Measurements from ENCODE around the gene EXOC6B.

Gene EXOC6B

DNA sequence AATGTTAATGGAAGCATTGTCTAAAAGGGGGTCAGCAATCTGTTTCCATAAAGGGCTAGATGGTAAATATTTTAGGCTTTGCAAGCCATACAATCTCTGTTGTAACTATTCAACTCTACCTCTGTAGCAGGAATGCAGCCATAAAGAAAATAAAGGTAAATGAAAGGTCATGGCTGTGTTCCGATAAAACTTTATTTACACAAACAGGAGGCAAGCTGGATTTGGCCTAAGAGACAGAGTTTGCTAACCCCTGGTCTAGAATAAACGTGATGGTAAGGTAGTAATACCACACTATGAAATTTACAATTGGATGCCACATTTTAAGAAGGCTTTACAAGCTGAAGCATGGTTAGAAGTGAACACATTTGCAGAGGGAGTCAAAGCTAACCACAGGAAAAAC lies 91.4 kb downstream of the EXOC6B start:
- TF ChIP-seq TCF12 (IDR thresholded peaks at IDR 0.05; ENCODE audit: low read depth) (no peak), FOXM1 (IDR thresholded peaks at IDR 0.05; ENCODE audit: borderline replicate concordance, low read depth) (no peak), CEBPB (IDR thresholded peaks at IDR 0.05) (no peak), EGR1 (IDR thresholded peaks at IDR 0.05) (no peak), TAF1 (IDR thresholded peaks at IDR 0.05; ENCODE audit: low read depth) (no peak), RAD21 (IDR thresholded peaks at IDR 0.05; ENCODE audit: low read depth) (no peak), ZBTB7A (IDR thresholded peaks at IDR 0.05; ENCODE audit: low read depth) (no peak), CREB1 (IDR thresholded peaks at IDR 0.05; ENCODE audit: low read depth) (no peak), NFIC (IDR thresholded peaks at IDR 0.05) (no peak), YY1 (IDR thresholded peaks at IDR 0.05; ENCODE audit: low read depth) (no peak), TEAD4 (IDR thresholded peaks at IDR 0.05) (no peak)
- TF ChIP-seq, protein P1, sequence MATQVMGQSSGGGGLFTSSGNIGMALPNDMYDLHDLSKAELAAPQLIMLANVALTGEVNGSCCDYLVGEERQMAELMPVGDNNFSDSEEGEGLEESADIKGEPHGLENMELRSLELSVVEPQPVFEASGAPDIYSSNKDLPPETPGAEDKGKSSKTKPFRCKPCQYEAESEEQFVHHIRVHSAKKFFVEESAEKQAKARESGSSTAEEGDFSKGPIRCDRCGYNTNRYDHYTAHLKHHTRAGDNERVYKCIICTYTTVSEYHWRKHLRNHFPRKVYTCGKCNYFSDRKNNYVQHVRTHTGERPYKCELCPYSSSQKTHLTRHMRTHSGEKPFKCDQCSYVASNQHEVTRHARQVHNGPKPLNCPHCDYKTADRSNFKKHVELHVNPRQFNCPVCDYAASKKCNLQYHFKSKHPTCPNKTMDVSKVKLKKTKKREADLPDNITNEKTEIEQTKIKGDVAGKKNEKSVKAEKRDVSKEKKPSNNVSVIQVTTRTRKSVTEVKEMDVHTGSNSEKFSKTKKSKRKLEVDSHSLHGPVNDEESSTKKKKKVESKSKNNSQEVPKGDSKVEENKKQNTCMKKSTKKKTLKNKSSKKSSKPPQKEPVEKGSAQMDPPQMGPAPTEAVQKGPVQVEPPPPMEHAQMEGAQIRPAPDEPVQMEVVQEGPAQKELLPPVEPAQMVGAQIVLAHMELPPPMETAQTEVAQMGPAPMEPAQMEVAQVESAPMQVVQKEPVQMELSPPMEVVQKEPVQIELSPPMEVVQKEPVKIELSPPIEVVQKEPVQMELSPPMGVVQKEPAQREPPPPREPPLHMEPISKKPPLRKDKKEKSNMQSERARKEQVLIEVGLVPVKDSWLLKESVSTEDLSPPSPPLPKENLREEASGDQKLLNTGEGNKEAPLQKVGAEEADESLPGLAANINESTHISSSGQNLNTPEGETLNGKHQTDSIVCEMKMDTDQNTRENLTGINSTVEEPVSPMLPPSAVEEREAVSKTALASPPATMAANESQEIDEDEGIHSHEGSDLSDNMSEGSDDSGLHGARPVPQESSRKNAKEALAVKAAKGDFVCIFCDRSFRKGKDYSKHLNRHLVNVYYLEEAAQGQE (IDR thresholded peaks at IDR 0.05; ENCODE audit: low read depth): no peak

DNA sequence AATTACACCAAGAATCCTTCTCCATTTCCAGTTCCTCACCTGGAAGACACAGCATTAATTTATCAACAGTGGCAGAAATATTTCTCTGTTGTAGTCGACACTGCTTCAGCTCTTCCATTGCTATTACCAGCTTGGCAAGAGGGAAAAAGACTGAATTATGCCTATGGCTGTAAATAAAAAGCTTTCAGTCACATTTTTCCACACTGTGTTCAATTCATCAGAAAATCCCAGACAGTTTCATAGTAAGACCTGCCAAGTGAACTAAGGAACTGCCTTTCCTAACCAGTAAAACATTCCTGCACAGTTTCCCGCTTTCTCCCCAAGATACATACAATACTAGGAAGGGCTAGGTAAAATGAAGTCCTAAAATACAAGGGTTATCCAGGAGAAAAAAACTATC lies 94.7 kb downstream of the EXOC6B start:
- TF ChIP-seq EGR1 (IDR thresholded peaks at IDR 0.05): no peak
- no peak for TF ChIP-seq CEBPB (IDR thresholded peaks at IDR 0.05)
- no peak for TF ChIP-seq TEAD4 (IDR thresholded peaks at IDR 0.05)
- no peak for TF ChIP-seq YY1 (IDR thresholded peaks at IDR 0.05; ENCODE audit: low read depth)
- TF ChIP-seq, protein P1 (IDR thresholded peaks at IDR 0.05; ENCODE audit: low read depth): no peak
- no peak for TF ChIP-seq FOXM1 (IDR thresholded peaks at IDR 0.05; ENCODE audit: borderline replicate concordance, low read depth)
- no peak for TF ChIP-seq ZBTB7A (IDR thresholded peaks at IDR 0.05; ENCODE audit: low read depth)
- TF ChIP-seq EP300 (IDR thresholded peaks at IDR 0.05; ENCODE audit: borderline replicate concordance): no peak
- TF ChIP-seq, protein P2, sequence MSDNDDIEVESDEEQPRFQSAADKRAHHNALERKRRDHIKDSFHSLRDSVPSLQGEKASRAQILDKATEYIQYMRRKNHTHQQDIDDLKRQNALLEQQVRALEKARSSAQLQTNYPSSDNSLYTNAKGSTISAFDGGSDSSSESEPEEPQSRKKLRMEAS (IDR thresholded peaks at IDR 0.05): no peak
- no peak for TF ChIP-seq RAD21 (IDR thresholded peaks at IDR 0.05; ENCODE audit: low read depth)

DNA sequence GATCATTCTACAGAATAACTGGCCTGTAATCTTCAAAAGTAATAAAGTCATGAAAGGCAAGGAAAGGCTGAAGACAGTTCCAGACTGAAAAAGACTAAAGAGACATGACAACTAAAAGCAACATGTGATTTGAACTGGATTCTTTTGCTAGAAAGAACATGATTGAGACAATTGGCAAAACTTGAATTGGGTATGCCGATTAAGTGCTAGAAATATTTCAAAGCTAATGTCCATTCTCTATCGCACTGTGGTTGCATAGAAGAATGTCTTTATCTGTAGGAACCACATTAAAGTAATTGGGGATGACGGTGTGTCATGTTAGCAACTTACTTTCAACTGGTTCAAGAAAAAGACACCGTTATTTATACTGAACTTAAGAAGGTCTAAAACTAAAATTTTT lies 98.5 kb downstream of the EXOC6B start:
- TF ChIP-seq, protein P2 (IDR thresholded peaks at IDR 0.05): no peak
- TF ChIP-seq YY1 (IDR thresholded peaks at IDR 0.05; ENCODE audit: low read depth): no peak
- no peak for TF ChIP-seq CREB1 (IDR thresholded peaks at IDR 0.05; ENCODE audit: low read depth)
- TF ChIP-seq, protein P3, sequence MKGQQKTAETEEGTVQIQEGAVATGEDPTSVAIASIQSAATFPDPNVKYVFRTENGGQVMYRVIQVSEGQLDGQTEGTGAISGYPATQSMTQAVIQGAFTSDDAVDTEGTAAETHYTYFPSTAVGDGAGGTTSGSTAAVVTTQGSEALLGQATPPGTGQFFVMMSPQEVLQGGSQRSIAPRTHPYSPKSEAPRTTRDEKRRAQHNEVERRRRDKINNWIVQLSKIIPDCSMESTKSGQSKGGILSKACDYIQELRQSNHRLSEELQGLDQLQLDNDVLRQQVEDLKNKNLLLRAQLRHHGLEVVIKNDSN (IDR thresholded peaks at IDR 0.05): no peak
- TF ChIP-seq CEBPB (IDR thresholded peaks at IDR 0.05): no peak
- no peak for TF ChIP-seq TAF1 (IDR thresholded peaks at IDR 0.05; ENCODE audit: low read depth)

DNA sequence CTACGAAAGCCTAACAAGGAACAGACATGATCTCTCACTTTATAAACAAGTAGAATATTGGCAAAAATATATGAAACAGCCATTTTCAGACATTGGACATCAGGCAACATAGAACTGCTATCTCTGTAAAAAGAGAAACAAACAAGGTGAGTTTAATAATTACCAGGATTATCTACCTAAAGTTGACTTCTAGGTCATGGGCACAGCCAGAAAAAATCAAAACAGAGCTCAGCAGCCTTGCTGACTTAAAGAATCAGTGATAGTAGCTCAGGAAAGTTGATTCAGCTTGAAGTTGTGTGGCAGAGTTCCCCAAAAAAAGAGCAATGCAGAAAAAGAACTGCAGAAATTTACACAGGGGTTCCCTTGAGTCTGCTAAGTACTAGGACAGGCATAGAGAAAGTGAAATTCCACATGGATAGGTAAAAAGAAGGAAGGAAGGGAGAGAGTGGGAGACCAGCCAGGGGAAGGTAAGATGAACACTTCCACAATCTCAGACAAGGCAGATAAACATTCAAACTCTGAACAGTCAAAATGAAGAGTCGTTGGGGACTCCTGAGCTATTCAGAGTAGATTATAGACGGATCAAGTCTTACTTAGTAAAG lies 102.0 kb downstream of the EXOC6B start:
- no peak for TF ChIP-seq TEAD4 (IDR thresholded peaks at IDR 0.05)
- no peak for TF ChIP-seq EGR1 (IDR thresholded peaks at IDR 0.05)
- TF ChIP-seq, protein P2 (IDR thresholded peaks at IDR 0.05): no peak
- TF ChIP-seq FOXM1 (IDR thresholded peaks at IDR 0.05; ENCODE audit: borderline replicate concordance, low read depth): no peak
- TF ChIP-seq, protein P3 (IDR thresholded peaks at IDR 0.05): no peak
- TF ChIP-seq EP300 (IDR thresholded peaks at IDR 0.05; ENCODE audit: borderline replicate concordance): no peak
- TF ChIP-seq CEBPB (IDR thresholded peaks at IDR 0.05): no peak
- no peak for TF ChIP-seq ZBTB7A (IDR thresholded peaks at IDR 0.05; ENCODE audit: low read depth)
- TF ChIP-seq YY1 (IDR thresholded peaks at IDR 0.05; ENCODE audit: low read depth): no peak

DNA sequence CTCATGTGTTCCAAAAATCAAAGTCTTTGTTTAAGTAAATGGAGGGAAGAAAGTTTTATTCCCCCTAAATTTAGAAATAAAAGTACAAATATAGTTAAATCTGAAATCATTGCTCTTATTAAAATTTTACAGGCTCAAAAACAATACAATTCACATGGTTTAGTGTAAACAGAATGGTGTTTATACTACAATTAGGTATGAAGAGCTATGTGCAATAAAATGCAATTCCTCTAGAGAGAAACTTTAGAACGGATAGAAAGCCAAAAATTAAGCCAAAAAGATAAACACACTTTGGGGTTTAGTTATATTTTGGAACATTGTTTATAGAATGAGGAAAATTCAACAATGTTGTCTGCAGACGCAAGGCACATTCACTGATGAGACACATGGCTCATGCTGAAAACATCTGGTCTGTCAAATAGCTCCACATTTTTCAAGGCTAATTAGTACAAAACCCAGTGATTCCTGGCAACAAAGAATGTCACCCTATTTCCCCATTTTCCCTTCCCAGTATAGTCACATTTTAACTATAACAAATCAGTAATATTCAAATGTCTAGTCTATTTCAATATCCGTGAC lies 103.3 kb downstream of the EXOC6B start:
- no peak for TF ChIP-seq RAD21 (IDR thresholded peaks at IDR 0.05; ENCODE audit: low read depth)
- TF ChIP-seq TAF1 (IDR thresholded peaks at IDR 0.05; ENCODE audit: low read depth): no peak
- TF ChIP-seq, protein P3 (IDR thresholded peaks at IDR 0.05): no peak
- TF ChIP-seq TEAD4 (IDR thresholded peaks at IDR 0.05): no peak
- TF ChIP-seq CEBPB (IDR thresholded peaks at IDR 0.05): no peak
- TF ChIP-seq, protein P1 (IDR thresholded peaks at IDR 0.05; ENCODE audit: low read depth): no peak
- no peak for TF ChIP-seq NFIC (IDR thresholded peaks at IDR 0.05)
- no peak for TF ChIP-seq EGR1 (IDR thresholded peaks at IDR 0.05)
